ENCODE data around the gene CCDC138.

The CCDC138 gene

GRCh38 chr2:108896741-108897140 is 110.2 kb downstream of the CCDC138 start:
- DNase-seq (ENCODE audit: low spot score) = no peak

- no peak for DNase-seq (ENCODE audit: low spot score)
These were observed 111.9 kb downstream of the CCDC138 start for GRCh38 chr2:108898315-108899082.

- DNase-seq (ENCODE audit: low spot score) = no peak
These were observed 118.1 kb downstream of the CCDC138 start for GRCh38 chr2:108904680-108905079.

- DNase-seq (ENCODE audit: low spot score) = no peak
These were observed 118.6 kb downstream of the CCDC138 start for GRCh38 chr2:108905176-108905575.

- DNase-seq (ENCODE audit: low spot score) = no peak
These were observed 119.3 kb downstream of the CCDC138 start for GRCh38 chr2:108905906-108906305.

GRCh38 chr2:108906403-108907077 is 120.0 kb downstream of the CCDC138 start:
- no peak for DNase-seq (ENCODE audit: low spot score)

- no peak for DNase-seq (ENCODE audit: low spot score)
These were observed 121.5 kb downstream of the CCDC138 start for GRCh38 chr2:108907822-108908712.

GRCh38 chr2:108908713-108909070 is 122.1 kb downstream of the CCDC138 start:
- DNase-seq (ENCODE audit: low spot score) = no peak

- DNase-seq (ENCODE audit: low spot score) = no peak
These were observed 122.8 kb downstream of the CCDC138 start for GRCh38 chr2:108909275-108909823.

- no peak for DNase-seq (ENCODE audit: low spot score)
These were observed 123.5 kb downstream of the CCDC138 start for GRCh38 chr2:108910011-108910431.

GRCh38 chr2:108910541-108911396 is 124.2 kb downstream of the CCDC138 start:
- no peak for DNase-seq (ENCODE audit: low spot score)

GRCh38 chr2:108911401-108911800 is 124.8 kb downstream of the CCDC138 start:
- no peak for DNase-seq (ENCODE audit: low spot score)

- no peak for DNase-seq (ENCODE audit: low spot score)
These were observed 125.4 kb downstream of the CCDC138 start for GRCh38 chr2:108911807-108912628.

GRCh38 chr2:108912629-108912902 is 126.0 kb downstream of the CCDC138 start:
- no peak for DNase-seq (ENCODE audit: low spot score)

GRCh38 chr2:108916122-108916795 is 129.7 kb downstream of the CCDC138 start:
- DNase-seq (ENCODE audit: low spot score) = no peak

GRCh38 chr2:108916796-108917421 is 130.3 kb downstream of the CCDC138 start:
- no peak for DNase-seq (ENCODE audit: low spot score)

- DNase-seq (ENCODE audit: low spot score) = no peak
These were observed 131.0 kb downstream of the CCDC138 start for GRCh38 chr2:108917526-108917925.

- no peak for DNase-seq (ENCODE audit: low spot score)
These were observed 131.7 kb downstream of the CCDC138 start for GRCh38 chr2:108918156-108918874.

GRCh38 chr2:108918941-108919341 is 132.4 kb downstream of the CCDC138 start:
- no peak for DNase-seq (ENCODE audit: low spot score)
